ENCODE measurements around the gene B3GNT9. TPM values are rescaled to one million over a fixed set of nuclear protein-coding genes. Genes with fewer than 3 reads are reported as not detected.

The B3GNT9 gene
- polyA plus RNA-seq, 2 of the 4 experiments (the other 2 are of a cell fraction), result 6.8 to 9.3 TPM

- no peak for TF ChIP-seq NPAS2 (CRISPR knock-in tag; IDR thresholded peaks at IDR 0.05; ENCODE audit: borderline replicate concordance)
- TF ChIP-seq ATOH8 (CRISPR knock-in tag; IDR thresholded peaks at IDR 0.05; ENCODE audit: low read depth), result no peak
- TF ChIP-seq BCL3 (IDR thresholded peaks at IDR 0.05), result no peak
- TF ChIP-seq FOSB (CRISPR knock-in tag; IDR thresholded peaks at IDR 0.05), result no peak
- TF ChIP-seq TFCP2L1 (CRISPR knock-in tag; IDR thresholded peaks at IDR 0.05), result no peak
- TF ChIP-seq FOXS1 (CRISPR knock-in tag; IDR thresholded peaks at IDR 0.05), result no peak
- TF ChIP-seq RCOR1 (IDR thresholded peaks at IDR 0.05; ENCODE audit: low read depth, low read length), result no peak
- TF ChIP-seq MAZ (IDR thresholded peaks at IDR 0.05; ENCODE audit: borderline replicate concordance, low read depth, low read length), result no peak
- TF ChIP-seq HOXA7 (CRISPR knock-in tag; IDR thresholded peaks at IDR 0.05), result no peak
- TF ChIP-seq SMC3 (IDR thresholded peaks at IDR 0.05), result no peak
- TF ChIP-seq RAD21 (conservative IDR thresholded peaks at IDR 0.05 in 1 of 2, IDR thresholded peaks at IDR 0.05 in 1 of 2), result no peak
- no peak for TF ChIP-seq ZNF302 (CRISPR knock-in tag; IDR thresholded peaks at IDR 0.05)
- no peak for TF ChIP-seq USF2 (IDR thresholded peaks at IDR 0.05)
- TF ChIP-seq CHD4 (IDR thresholded peaks at IDR 0.05; ENCODE audit: borderline replicate concordance), result no peak
- Histone ChIP-seq H3K27ac (peak overlapping the region; percentile 84 to 96), H3K4me3 (peak overlapping the region; percentile 76; the same call in 2 of the 3 replicates), H3K4me1 (peaks cover 16% of the 10 kb centered on the region), H3K9me3 (no peaks in the 10 kb centered on the region), H3K4me2 (peak overlapping the region; percentile 66)
- ATAC-seq (peak; percentile 25 to 30; a peak in 3 of 6 replicates), DNase-seq (ENCODE audit: low read depth in 1 of 2, low spot score in 1 of 2) (peak; percentile 36 to 52), FAIRE-seq (no peak)
- 76% methylated on average over 8 of the region's 8 CpGs for WGBS (ENCODE audit: missing lambda C conversion rate)
- CTCF ChIA-PET, result interaction anchor here (0.6 to 16.0 kb wide), 16 partner anchors 12 to 314 kb away, joined by 3 to 314 read pairs (median 4); partner anchors contain the start of genes CES3, CES4A, FBXL8 and HSF4
- POLR2A ChIA-PET, result interaction anchor here (0.7 to 2.2 kb wide), 4 partner anchors 9 to 259 kb away, joined by 3 to 7 read pairs (median 5); partner anchors contain the start of genes FBXL8 and NOL3
These were observed 766 bp upstream of the B3GNT9 start for GRCh38 chr16:67151431-67152097.

GRCh38 chr16:67150047-67150832 is 558 bp downstream of the B3GNT9 start:
- POLR2A ChIA-PET, result interaction anchor here (0.5 to 2.2 kb wide), 6 partner anchors 10 to 257 kb away, joined by 3 to 7 read pairs (median 3); partner anchors contain the start of gene FBXL8

More at GRCh38 chr16:67150047-67150832, 558 bp downstream of the B3GNT9 start:
- Histone ChIP-seq H3K27ac (peak overlapping the region; percentile 84 to 96), H3K4me1 (peaks cover 9% of the 10 kb centered on the region; the same call in 2 of the 3 replicates), H3K9me3 (no peaks in the 10 kb centered on the region), H3K4me2 (peak overlapping the region; percentile 66), H3K4me3 (peak overlapping the region; percentile 76)
- FAIRE-seq, result no peak
- TF ChIP-seq ATOH8 (CRISPR knock-in tag; IDR thresholded peaks at IDR 0.05; ENCODE audit: low read depth) (no peak), TFCP2L1 (CRISPR knock-in tag; IDR thresholded peaks at IDR 0.05) (peak; percentile 43; the same call in 1 of the 2 replicates), HMGXB4 (CRISPR knock-in tag; IDR thresholded peaks at IDR 0.05; ENCODE audit: borderline replicate concordance) (no peak), JUN (IDR thresholded peaks at IDR 0.05) (peak in 1 of 2 experiments; percentile 46; a peak in 2 of 5 replicates), POLR2A (IDR thresholded peaks at IDR 0.05; ENCODE audit: low read length) (peak; percentile 34; the same call in 1 of the 2 replicates), TP53 (CRISPR knock-in tag; IDR thresholded peaks at IDR 0.05) (0 out of 2 replicates have a peak, but pooled peaks have one; percentile 25), KDM1A (IDR thresholded peaks at IDR 0.05; ENCODE audit: low read depth) (no peak)
- peak; percentile 51 to 62 for DNase-seq (ENCODE audit: low read depth in 1 of 2, low spot score in 1 of 2)
- CTCF ChIA-PET, result interaction anchor here (0.7 to 16.0 kb wide), 15 partner anchors 11 to 315 kb away, joined by 3 to 314 read pairs (median 4); partner anchors contain the start of genes CES3, CES4A, FBXL8 and HSF4
- WGBS (ENCODE audit: missing lambda C conversion rate), result 66% methylated on average over 49 of the region's 94 CpGs
- peak; percentile 54 to 69 for ATAC-seq
